Uterus (tissue), 2 donors: ENCODE results near the gene F2RL1.

ENCODE experiments used
- POLR2A ChIP-seq, 2 donors: fragments of 450-650 bp; IDR thresholded peaks; one replicate each; pipeline ENCODE4 v1.6.1; 2016; ENCODE audit warnings: antibody characterized with exemption in 2 of 2, mild to moderate bottlenecking in 1 of 2, moderate library complexity in 1 of 2
- TF ChIP-seq, protein P1 (sequence below), 4 experiments: fragments of 200-600 bp in 2 of 4; fragments of 450-650 bp in 2 of 4; sonication (generic) in 2 of 4; IDR thresholded peaks; one replicate each; pipeline ENCODE4 v1.5.1; 2016 to 2019; ENCODE audit warnings: antibody characterized with exemption in 4 of 4, mild to moderate bottlenecking in 2 of 4, moderate library complexity in 1 of 4

DNA sequence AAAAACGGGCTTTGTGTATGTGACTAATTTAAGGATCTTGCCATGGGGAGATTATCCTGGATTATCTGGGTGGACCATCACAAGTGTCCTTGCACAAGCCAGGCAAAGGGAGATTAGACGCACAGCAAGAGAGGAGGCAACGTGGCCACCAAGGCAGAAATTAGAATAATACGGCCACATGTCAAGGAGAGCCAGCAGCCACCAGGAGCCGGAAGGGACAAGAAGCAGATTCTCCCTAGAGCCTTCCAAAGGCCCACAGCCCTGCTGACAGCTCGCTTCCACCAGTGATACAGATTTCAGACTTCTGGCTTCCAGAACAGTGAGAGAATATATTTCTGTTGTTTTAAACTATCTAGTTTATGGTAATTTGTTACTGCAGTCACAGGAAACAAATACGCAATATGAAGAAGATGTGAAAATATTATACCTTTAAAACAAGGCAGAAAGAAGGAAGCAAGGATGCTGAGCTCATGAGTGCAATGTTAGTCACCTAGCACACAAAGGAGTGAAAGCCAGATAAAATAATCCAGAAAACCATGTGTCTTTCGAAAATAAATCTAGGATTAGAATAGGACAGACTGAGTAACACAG is 28.7 kb upstream of the F2RL1 start:
- TF ChIP-seq, protein P1, sequence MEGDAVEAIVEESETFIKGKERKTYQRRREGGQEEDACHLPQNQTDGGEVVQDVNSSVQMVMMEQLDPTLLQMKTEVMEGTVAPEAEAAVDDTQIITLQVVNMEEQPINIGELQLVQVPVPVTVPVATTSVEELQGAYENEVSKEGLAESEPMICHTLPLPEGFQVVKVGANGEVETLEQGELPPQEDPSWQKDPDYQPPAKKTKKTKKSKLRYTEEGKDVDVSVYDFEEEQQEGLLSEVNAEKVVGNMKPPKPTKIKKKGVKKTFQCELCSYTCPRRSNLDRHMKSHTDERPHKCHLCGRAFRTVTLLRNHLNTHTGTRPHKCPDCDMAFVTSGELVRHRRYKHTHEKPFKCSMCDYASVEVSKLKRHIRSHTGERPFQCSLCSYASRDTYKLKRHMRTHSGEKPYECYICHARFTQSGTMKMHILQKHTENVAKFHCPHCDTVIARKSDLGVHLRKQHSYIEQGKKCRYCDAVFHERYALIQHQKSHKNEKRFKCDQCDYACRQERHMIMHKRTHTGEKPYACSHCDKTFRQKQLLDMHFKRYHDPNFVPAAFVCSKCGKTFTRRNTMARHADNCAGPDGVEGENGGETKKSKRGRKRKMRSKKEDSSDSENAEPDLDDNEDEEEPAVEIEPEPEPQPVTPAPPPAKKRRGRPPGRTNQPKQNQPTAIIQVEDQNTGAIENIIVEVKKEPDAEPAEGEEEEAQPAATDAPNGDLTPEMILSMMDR (IDR thresholded peaks at IDR 0.05) = no peak
- TF ChIP-seq POLR2A (IDR thresholded peaks at IDR 0.05) = no peak
